K562 (cell line): ENCODE results near the gene VAC14. TPM values are rescaled to one million over a fixed set of nuclear protein-coding genes. Genes with fewer than 3 reads are reported as not detected.

Source experiments
- BCL6 ChIP-seq: fragments of 250-450 bp; sonication (Bioruptor Pico); IDR thresholded peaks from 2 replicates; pipeline ENCODE4 v1.4.0; 2020
- CBX3 ChIP-seq, 2 experiments: IDR thresholded peaks; 1 replicate in 1 of 2; 2 replicates in 1 of 2; pipeline ENCODE4 v1.6.1; 2012; ENCODE audit warnings: inconsistent platforms in 2 of 2, low read length in 2 of 2, borderline replicate concordance in 1 of 2, control low read depth in 1 of 2
- GABPB2 ChIP-seq: fragments of 250-450 bp; sonication (Bioruptor Pico); conservative IDR thresholded peaks from 2 replicates; pipeline ENCODE4 v1.5.1; 2021; ENCODE audit warnings: mild to moderate bottlenecking
- KAT7 ChIP-seq: sonication (generic); formaldehyde crosslinking; IDR thresholded peaks from 2 replicates; pipeline ENCODE4 v1.8.0; 2022; ENCODE audit warnings: missing genetic modification reagents, mild to moderate bottlenecking, borderline replicate concordance
- NCOA2 ChIP-seq, 2 experiments: fragments of 450-650 bp; IDR thresholded peaks; 2 replicates each; pipeline ENCODE4 v1.6.1; 2018; ENCODE audit warnings: mild to moderate bottlenecking in 2 of 2, moderate library complexity in 1 of 2; ENCODE audit not compliant: partially characterized antibody in 2 of 2
- PHB ChIP-seq: fragments of 250-450 bp; sonication (Bioruptor Pico); IDR thresholded peaks from 2 replicates; pipeline ENCODE4 v1.5.0; 2021
- POLR2AphosphoS5 ChIP-seq: IDR thresholded peaks from 2 replicates; pipeline ENCODE4 v1.6.1; 2011; ENCODE audit warnings: mild to moderate bottlenecking, low read depth, low read length, moderate library complexity; ENCODE audit not compliant: control insufficient read depth, insufficient read depth
- RHOXF2B ChIP-seq: fragments of 250-450 bp; sonication (Bioruptor Pico); conservative IDR thresholded peaks from 2 replicates; pipeline ENCODE4 v1.5.1; 2021
- SMARCA5 ChIP-seq: fragments of 450-650 bp; IDR thresholded peaks from 2 replicates; pipeline ENCODE4 v1.6.1; 2016
- SMC3 ChIP-seq: conservative IDR thresholded peaks from 2 replicates; pipeline ENCODE4 v1.6.1; 2011; ENCODE audit warnings: low read depth, low read length, improper control_type of control experiment; ENCODE audit not compliant: insufficient read depth
- SNRNP70 ChIP-seq: fragments of 200-400 bp; formaldehyde crosslinking; optimal IDR thresholded peaks from 2 replicates; pipeline ENCODE3; 2017; ENCODE audit warnings: low read depth, low read length
- SP2 ChIP-seq: IDR thresholded peaks from 2 replicates; pipeline ENCODE4 v1.6.1; 2011; ENCODE audit warnings: mild to moderate bottlenecking, low read depth, low read length, moderate library complexity; ENCODE audit not compliant: poor library complexity, severe bottlenecking; ENCODE audit errors: extremely low read depth
- TEAD4 ChIP-seq, 2 experiments: sonication (generic) in 1 of 2; formaldehyde crosslinking in 1 of 2; IDR thresholded peaks; 2 replicates each; pipeline versions ENCODE4 v1.6.1 to v1.8.0; 2012 to 2022; ENCODE audit warnings: borderline replicate concordance in 1 of 2, inconsistent platforms in 1 of 2, low read length in 1 of 2, mild to moderate bottlenecking in 1 of 2, missing genetic modification reagents in 1 of 2
- ZNF780A ChIP-seq: fragments of 250-450 bp; sonication (Bioruptor Pico); IDR thresholded peaks from 2 replicates; pipeline ENCODE4 v1.5.0; 2021; ENCODE audit warnings: mild to moderate bottlenecking
- ZNF79 ChIP-seq: fragments of 250-450 bp; sonication (Bioruptor Pico); IDR thresholded peaks from 2 replicates; pipeline ENCODE4 v1.4.0; 2020; ENCODE audit warnings: low read depth, mild to moderate bottlenecking, moderate library complexity
- polyA plus RNA-seq, 8 experiments: library from polyadenylated mRNA; depleted of rRNA in 4 of 8; stranded (reverse) in 5 of 8; unstranded in 3 of 8; fragments of >200 nt; fragmentation: Nextera tagmentation in 2 of 8; fragmentation: Illumina TruSeq in 1 of 8; extraction: Ambion mirVana in 2 of 8; extraction: Trizol in 1 of 8; gene quantifications; 2 replicates each; pipeline versions ENCODE4 v1.2.1 to v1.2.3, GENCODE V29; 2011 to 2014; ENCODE audit warnings: inconsistent platforms in 1 of 8, missing spikeins in 1 of 8
- total RNA-seq, 7 experiments: library from RNA; depleted of rRNA in 6 of 7; stranded (reverse); fragments of >200 nt in 6 of 7; fragmentation: Illumina TruSeq in 2 of 7; extraction: Trizol in 2 of 7; gene quantifications; 2 replicates each; pipeline versions ENCODE4 v1.2.1 to v1.2.3, GENCODE V29; 2011 to 2021; ENCODE audit warnings: low replicate concordance in 1 of 7
- TF ChIP-seq, protein P1 (sequence below): fragments of 250-450 bp; sonication (Bioruptor Pico); IDR thresholded peaks from 2 replicates; pipeline ENCODE4 v1.4.0; 2020
- TF ChIP-seq, protein P2 (sequence below), 2 experiments: IDR thresholded peaks; 2 replicates each; pipeline ENCODE4 v1.6.1; 2012; ENCODE audit warnings: improper control_type of control experiment in 2 of 2, low read depth in 2 of 2, low read length in 2 of 2, borderline replicate concordance in 1 of 2
- TF ChIP-seq, protein P3 (sequence below): sonication (generic); formaldehyde crosslinking; IDR thresholded peaks from 2 replicates; pipeline ENCODE4 v1.8.0; 2022; ENCODE audit warnings: mild to moderate bottlenecking, low read depth, missing genetic modification reagents

Gene VAC14
- total and polyA plus RNA-seq, 9 of the 15 experiments (the other 6 are each of a cell fraction or from before 2014, with no cell fraction given) = 1.3 to 41.6 (median 26.6) TPM

DNA sequence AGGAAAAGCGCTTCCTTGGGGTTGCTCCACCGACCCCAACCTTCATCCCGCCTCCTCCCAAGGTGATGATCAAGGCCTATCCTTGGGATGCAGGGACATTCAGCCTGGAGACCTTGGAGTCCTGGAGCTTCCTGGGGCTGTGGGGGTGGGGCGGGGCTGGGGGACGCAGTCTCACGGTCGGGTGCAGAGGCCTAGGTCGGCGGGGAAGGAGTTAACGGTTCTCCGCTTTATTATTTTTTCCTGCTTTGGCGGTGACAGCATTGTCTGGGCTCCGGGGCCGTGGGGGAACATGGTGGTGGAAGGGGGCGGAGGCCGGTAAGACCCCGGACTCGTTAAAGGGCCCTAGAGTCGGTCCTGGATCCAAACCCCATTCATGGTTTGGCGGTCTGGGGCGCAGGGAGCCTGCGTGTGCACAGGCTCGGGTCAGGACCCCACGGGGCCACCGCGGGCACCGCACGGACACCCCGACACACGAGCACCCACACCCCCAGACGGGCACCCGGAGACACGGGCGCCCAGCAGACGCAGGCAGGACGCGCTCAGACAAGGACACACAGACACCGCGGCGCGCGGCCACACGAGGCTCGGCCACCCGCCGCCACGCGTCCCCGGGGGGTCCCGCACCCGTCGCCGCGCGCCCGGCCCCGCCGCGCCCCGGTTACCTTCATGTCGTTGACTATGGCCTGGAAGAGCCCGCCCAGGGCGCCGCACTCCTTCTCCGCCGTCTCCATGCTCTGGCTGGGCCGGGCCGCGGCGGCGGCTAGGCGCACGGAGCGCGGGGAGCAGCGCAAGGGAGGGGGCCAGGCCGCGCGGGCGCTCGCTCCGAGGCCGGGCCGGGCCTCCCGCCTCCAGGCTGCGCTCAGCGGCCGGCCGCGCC, 115.7 kb downstream of the VAC14 start (continued):
- TF ChIP-seq, protein P1, sequence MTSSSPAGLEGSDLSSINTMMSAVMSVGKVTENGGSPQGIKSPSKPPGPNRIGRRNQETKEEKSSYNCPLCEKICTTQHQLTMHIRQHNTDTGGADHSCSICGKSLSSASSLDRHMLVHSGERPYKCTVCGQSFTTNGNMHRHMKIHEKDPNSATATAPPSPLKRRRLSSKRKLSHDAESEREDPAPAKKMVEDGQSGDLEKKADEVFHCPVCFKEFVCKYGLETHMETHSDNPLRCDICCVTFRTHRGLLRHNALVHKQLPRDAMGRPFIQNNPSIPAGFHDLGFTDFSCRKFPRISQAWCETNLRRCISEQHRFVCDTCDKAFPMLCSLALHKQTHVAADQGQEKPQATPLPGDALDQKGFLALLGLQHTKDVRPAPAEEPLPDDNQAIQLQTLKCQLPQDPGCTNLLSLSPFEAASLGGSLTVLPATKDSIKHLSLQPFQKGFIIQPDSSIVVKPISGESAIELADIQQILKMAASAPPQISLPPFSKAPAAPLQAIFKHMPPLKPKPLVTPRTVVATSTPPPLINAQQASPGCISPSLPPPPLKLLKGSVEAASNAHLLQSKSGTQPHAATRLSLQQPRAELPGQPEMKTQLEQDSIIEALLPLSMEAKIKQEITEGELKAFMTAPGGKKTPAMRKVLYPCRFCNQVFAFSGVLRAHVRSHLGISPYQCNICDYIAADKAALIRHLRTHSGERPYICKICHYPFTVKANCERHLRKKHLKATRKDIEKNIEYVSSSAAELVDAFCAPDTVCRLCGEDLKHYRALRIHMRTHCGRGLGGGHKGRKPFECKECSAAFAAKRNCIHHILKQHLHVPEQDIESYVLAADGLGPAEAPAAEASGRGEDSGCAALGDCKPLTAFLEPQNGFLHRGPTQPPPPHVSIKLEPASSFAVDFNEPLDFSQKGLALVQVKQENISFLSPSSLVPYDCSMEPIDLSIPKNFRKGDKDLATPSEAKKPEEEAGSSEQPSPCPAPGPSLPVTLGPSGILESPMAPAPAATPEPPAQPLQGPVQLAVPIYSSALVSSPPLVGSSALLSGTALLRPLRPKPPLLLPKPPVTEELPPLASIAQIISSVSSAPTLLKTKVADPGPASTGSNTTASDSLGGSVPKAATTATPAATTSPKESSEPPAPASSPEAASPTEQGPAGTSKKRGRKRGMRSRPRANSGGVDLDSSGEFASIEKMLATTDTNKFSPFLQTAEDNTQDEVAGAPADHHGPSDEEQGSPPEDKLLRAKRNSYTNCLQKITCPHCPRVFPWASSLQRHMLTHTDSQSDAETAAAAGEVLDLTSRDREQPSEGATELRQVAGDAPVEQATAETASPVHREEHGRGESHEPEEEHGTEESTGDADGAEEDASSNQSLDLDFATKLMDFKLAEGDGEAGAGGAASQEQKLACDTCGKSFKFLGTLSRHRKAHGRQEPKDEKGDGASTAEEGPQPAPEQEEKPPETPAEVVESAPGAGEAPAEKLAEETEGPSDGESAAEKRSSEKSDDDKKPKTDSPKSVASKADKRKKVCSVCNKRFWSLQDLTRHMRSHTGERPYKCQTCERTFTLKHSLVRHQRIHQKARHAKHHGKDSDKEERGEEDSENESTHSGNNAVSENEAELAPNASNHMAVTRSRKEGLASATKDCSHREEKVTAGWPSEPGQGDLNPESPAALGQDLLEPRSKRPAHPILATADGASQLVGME = no peak
- TF ChIP-seq ZNF780A (CRISPR knock-in tag) (no peak), TEAD4 (IDR thresholded peaks at IDR 0.05; ENCODE audit: low read length) (no peak), TEAD4 (CRISPR knock-in tag; IDR thresholded peaks at IDR 0.05; ENCODE audit: borderline replicate concordance) (no peak), RHOXF2B (no peak), ZNF79 (CRISPR knock-in tag) (no peak), GABPB2 (no peak), SNRNP70 (no peak), SP2 (no peak), POLR2AphosphoS5 (no peak), NCOA2 (IDR thresholded peaks at IDR 0.05; ENCODE audit: partially characterized antibody in 2 of 2) (no peak), PHB (CRISPR knock-in tag) (no peak), SMARCA5 (no peak), KAT7 (CRISPR knock-in tag) (no peak), SMC3 (no peak), BCL6 (CRISPR knock-in tag) (no peak), CBX3 (IDR thresholded peaks at IDR 0.05; ENCODE audit: borderline replicate concordance in 1 of 2, low read length in 2 of 2) (no peak)
- TF ChIP-seq, protein P2, sequence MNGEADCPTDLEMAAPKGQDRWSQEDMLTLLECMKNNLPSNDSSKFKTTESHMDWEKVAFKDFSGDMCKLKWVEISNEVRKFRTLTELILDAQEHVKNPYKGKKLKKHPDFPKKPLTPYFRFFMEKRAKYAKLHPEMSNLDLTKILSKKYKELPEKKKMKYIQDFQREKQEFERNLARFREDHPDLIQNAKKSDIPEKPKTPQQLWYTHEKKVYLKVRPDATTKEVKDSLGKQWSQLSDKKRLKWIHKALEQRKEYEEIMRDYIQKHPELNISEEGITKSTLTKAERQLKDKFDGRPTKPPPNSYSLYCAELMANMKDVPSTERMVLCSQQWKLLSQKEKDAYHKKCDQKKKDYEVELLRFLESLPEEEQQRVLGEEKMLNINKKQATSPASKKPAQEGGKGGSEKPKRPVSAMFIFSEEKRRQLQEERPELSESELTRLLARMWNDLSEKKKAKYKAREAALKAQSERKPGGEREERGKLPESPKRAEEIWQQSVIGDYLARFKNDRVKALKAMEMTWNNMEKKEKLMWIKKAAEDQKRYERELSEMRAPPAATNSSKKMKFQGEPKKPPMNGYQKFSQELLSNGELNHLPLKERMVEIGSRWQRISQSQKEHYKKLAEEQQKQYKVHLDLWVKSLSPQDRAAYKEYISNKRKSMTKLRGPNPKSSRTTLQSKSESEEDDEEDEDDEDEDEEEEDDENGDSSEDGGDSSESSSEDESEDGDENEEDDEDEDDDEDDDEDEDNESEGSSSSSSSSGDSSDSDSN (IDR thresholded peaks at IDR 0.05; ENCODE audit: borderline replicate concordance in 1 of 2, low read depth in 2 of 2, low read length in 2 of 2) = peak in 1 of 2 experiments; percentile 69; a peak in 2 of 4 replicates
- TF ChIP-seq, protein P3, sequence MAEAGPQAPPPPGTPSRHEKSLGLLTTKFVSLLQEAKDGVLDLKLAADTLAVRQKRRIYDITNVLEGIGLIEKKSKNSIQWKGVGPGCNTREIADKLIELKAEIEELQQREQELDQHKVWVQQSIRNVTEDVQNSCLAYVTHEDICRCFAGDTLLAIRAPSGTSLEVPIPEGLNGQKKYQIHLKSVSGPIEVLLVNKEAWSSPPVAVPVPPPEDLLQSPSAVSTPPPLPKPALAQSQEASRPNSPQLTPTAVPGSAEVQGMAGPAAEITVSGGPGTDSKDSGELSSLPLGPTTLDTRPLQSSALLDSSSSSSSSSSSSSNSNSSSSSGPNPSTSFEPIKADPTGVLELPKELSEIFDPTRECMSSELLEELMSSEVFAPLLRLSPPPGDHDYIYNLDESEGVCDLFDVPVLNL (CRISPR knock-in tag) = no peak
